HTR-8/SVneo (cell line): Measurements from ENCODE around the gene ARFGAP2.
A peak's percentile ranks its signal among the peaks of the same experiment; 100 is the strongest.
"Not testable (repeated sequence)": the region's sequence is repeated elsewhere in the genome, so short reads cannot be mapped to it uniquely, and the experiment has no call there.

Experiments used
- DNase-seq: peaks from one replicate; pipeline ENCODE4 v3.0.0; 2011; ENCODE audit warnings: low spot score, mixed read lengths; ENCODE audit not compliant: insufficient read length
- FAIRE-seq: peaks from 2 replicates; lab custom pipeline; 2011; peaks lifted over from hg19 to GRCh38; lab: Jason Lieb, UNC

ARFGAP2 gene

DNA sequence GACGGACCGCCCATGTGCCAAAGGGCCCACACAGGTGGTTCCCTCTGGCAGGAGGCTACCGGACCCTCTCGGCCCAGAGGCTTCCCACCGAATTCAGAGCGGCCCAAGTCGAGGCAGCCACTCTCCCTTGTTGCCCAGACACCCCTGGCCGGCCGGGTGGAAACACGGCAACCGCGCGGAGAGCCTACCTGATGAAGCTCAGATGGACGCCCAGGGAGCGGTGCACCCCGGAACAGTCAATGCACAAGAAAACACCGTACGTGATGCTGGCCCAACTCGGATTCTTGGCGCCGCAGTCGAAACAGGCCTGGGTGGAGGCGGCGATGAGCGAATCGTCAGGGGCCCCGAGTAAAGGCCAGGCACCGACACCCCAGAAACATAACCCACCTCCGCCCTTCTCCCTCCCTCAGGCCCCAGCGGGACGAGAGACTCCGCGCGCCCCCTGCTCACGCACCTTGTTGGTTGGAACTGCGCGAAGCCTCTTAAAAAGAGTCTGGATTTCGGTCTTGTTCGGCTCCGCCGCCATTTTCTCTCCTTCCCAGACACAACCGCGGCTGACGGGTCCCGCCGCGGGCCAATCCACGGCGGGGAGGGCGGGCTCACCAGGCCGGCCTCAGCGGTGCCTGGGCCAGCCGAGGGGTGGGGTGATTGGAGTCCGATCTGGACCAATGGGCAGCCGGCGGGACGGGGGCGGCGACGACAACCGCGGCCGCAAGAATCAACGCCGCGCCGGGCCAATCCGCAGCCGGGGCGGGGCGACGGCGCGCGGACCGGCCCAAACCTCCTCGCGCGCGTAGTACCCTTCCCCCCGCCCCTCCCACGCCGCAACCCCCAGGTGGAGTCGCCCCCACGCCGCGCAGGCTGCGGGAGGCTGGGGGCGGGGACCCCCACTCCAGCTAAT, at the start of gene ARFGAP2:
Gene ARFGAP2 (minus strand): TSS at position 552 of the 901 bp plus-strand sequence. CDS start 26 bp downstream, at position 526.
- FAIRE-seq (peak; percentile 98), DNase-seq (peak; percentile 99)

DNA sequence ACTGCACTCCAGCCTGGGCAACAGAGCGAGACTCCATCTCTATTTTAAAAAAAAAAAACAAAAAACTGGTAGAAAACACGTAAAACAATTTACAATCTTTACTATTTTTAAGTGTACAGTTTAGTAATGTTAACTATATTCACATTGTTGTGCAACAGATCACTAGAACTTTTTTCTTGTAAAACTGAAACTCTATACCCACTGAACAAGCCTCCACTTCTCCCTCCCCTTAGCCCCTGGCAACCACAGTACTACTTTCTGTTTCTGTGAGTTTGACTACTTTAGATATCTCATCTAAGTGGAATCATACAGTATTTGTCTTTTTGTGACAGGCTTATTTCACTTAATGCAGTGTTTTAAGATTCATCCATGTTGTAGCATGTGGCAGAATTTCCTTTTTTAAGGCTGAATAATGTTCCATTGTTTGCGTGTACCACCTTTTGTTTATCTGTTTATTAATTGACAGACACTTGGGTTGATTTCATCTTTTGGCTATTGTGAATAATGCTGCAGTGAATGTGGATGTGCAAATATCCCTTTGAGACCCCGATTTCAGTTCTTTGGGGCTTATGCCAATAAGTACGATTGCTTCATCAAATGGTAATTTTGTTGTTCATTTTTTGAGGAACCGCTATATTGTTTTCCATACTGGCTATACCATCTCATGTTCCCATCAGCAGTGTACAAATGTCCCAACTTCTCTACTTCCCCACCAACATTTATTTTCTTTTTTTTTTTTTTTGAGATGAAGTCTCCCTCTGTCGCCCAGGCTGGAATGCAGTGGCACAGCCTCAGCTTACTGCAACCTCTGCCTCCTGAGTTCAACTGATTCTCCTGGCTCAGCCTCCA, 49.1 kb upstream of the ARFGAP2 start:
- DNase-seq (no peak), FAIRE-seq (no peak)

DNA sequence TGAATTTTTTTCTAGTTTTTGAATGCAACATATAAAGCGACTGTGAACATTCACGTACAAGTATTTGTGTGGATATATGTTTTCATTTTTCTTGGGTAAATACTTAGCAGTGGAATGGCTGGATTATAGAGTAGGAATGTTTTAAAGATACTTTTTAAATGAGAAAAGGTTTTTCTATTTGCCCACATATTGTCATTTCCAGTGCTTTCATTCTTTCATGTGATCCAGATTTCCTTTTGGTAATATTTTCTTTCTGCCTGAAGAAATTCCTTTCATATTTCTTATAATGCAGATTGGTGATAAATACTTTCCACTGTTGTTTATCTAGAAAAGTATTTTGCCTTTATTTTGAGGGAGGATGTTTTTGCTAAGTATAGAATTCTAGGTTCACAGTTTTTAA, 46.0 kb upstream of the ARFGAP2 start:
- DNase-seq (no peak), FAIRE-seq (no peak)

- no peak for FAIRE-seq
- peak; percentile 40 for DNase-seq
Observed at GRCh38 chr11:47220401-47220821, 43.7 kb upstream of the ARFGAP2 start.

DNA sequence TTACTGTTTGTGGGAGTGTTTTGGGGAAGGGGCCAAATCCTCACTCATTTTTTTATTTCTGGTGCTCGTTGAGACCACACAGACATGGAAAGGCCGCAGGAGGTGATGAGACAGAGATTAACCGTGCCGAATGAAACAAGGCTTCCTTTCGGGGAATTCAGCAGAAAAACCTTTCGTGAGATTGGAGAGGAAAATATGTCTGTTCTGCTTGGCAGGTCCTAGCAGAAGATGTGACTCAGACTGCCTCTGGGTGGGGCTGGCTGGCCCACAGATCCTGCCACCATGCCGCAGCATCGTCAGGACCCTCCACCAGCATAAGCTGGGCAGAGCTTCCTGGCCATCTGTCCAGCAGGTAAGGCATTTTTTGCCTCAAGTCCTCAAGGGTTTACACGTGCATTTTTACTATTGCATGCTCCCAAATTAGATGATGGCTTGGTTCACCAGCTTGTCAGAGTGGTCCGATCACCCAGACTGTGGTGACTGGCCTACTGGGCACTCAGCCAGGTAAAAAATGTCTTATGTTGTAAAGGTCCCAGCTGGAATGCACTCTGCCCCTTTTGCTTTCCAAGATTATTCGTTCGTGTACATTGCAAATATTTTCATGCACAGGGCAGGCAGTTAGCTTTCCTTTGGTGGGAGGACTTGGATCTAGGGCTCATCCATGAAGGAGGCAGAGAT, 39.6 kb upstream of the ARFGAP2 start:
- DNase-seq: peak; percentile 69
- peak; percentile 46 for FAIRE-seq

DNA sequence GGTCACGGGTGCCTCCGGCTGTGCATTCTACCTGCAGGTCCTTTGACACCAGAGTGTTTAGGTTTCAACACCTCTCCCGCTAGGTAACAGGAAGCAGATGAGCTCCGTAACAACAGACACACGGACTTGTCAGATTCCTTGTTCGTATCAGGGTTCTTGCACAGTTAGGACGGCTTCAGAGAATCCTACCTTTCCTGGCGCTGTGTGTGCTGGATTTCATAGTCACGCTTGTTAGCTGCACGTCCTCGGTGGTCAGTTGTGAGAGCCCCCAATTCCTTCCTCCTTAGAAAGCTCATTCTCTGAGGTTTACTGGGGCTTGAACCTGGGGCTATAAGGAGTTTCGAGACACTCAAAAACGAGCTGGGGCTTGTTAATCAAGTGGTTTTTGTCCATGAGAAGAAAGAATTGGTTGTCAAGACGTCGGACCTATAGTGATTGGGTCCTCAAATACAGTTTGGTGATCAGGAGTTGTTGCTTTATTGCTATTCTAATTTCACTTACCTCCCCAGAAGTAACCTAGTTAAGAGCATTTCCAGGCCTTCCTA, 38.8 kb upstream of the ARFGAP2 start:
- FAIRE-seq: no peak
- no peak for DNase-seq

DNA sequence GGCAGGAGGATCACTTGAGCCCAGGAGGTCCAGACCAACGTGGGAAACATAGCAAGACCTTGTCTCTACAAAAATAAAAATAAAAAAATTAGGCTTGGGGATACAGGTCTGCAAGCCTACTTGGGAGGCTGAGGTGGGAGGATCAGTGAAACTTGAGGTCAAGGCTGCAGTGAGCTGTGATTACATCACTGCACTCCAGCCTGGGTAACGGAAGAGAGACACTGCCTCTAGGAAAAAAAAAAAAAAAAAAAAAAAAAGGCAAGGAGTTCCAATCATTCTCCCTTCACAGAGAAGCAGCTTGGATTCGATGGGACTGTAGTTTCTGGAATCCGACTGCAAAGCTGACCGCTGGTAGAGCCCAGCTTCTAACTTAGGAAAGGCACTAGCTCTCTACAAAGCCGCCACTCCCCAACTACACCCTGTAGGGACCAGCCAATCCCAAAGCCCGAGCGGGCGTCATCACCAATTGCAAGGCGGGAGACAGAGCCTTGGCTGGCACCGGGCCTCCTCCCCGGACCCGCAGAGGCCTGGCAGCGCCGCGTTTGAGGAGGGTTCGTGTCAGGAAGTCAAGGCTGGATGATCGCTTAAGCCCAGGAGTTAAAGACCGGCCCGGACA, 37.4 kb upstream of the ARFGAP2 start:
- DNase-seq (peak; percentile 73), FAIRE-seq (no peak)

DNA sequence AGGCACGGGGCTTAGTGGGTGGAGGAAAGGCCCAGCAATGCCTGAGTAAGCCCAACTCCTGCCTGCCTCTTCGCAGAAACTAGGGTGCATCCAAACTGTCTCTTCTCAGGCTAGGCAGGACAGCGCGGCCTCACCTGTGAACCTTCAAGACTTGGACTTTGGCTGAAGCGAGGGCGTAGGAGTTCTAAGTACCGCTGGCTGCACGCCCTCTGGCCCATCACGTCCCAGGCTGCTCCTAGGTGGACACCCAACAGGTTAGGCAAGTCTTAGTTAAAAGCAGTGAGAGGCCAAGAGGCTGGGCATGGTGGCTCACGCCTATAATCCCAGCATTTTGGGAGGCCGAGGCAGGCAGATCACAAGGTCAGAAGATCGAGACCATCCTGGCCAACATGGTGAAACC, 36.3 kb upstream of the ARFGAP2 start:
- FAIRE-seq (no peak), DNase-seq (no peak)

DNA sequence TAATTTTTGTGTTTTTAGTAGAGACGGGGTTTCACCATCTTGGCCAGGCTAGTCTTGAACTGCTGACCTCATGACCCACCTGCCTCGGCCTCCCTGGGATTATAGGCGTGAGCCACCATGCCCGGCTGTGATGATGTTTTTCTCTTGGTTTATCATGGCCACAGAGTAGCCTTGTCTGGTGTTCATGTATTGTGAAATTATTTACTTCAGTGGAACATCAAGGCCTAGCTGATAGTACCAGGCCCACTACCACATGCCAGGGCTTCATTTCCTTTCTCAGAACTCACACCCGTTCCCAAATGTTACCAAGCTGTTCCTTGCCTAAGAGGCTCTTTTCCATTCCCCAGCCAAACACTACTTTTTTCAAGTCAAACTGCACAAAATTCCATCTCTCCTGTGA, 31.9 kb upstream of the ARFGAP2 start:
- FAIRE-seq: no peak
- DNase-seq: no peak

DNA sequence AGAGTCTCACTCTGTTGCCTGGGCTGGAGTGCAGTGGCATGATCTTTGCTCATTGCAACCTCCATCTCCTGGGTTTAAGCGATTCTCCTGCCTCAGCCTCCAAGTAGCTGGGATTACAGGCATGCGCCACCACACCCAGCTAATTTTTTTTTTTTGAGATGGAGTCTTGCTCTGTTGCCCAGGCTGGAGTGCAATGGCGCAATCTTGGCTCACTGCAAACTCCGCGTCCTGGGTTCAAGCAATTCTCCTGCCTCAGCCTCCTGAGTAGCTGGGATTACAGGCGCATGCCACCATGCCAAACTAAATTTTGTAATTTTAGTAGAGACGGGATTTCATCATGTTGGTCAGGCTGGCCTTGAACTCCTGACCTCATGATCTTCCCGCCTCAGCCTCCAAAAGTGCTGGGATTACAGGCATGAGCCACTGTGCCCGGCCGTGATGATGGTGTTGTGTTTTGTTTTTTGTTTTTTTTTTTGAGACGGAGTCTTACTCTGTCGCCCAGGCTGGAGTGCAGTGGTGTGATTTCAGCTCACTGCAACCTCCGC, 31.4 kb upstream of the ARFGAP2 start:
- FAIRE-seq, DNase-seq: not testable (repeated sequence)

DNA sequence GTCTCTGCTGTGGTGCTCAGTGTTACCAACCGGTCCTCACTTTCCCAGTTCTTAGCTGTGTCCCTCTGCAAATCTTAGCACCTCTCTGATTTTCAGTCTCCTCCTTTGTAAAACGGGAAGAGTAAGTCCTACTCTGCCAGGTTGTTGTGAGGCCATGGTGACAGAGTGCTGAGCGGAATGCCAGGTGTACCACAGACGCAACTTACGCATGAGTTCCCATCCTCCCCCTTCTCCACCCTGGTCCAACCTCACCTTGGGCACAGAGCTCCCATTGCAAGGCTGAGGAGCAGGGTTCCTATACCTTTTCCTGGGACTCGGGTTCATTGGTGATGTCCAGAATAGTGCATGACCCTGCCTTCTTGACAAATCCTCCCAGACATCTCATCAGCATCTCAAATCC, 30.8 kb upstream of the ARFGAP2 start:
- DNase-seq (no peak), FAIRE-seq (no peak)

DNA sequence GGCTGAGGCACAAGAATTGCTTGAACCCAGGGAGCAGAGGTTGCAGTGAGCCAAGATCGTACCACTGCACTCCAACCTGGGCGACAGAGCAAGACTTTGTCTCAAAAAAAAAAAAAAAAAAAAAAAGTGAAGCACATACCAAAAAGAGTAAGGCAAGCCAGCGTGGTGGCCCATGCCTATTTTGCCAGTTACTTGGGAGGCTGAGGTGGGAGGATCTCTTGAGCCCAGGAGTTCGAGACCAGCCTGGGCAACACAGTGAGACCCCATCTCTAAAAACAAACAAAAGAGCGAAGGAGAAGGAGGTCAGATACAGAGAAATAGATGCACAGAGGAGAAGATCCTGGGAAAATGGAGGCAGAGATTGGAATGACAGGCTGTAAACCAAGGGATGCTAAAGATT, 29.9 kb upstream of the ARFGAP2 start:
- not testable (repeated sequence) for DNase-seq, FAIRE-seq

GRCh38 chr11:47204637-47204989, 27.9 kb upstream of the ARFGAP2 start:
- FAIRE-seq: peak; percentile 13
- peak; percentile 64 for DNase-seq

- no peak for FAIRE-seq
- DNase-seq: no peak
Observed at GRCh38 chr11:47202576-47202975, 25.9 kb upstream of the ARFGAP2 start.

GRCh38 chr11:47201015-47201414, 24.3 kb upstream of the ARFGAP2 start:
- no peak for DNase-seq
- FAIRE-seq: no peak

DNA sequence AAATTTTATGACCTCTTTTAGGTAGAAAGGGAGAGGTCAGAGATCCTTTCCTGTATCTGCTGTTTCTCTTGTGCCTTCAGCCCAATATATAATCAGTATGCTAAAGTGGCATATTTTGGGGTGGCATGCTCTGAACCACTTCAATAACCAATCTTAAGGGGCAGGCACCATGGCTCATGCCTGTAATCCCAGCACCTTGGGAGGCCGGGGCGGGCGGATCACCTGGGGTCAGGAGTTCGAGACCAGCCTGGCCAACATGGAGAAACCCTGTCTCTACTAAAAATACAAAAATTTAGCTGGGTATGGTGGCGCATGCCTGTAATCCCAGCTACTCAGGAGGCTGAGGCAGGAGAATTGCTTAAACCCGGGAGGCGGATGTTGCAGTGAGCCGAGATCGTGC, 21.5 kb upstream of the ARFGAP2 start:
- not testable (repeated sequence) for DNase-seq, FAIRE-seq

GRCh38 chr11:47192111-47192510, 15.4 kb upstream of the ARFGAP2 start:
- FAIRE-seq (no peak), DNase-seq (no peak)

DNA sequence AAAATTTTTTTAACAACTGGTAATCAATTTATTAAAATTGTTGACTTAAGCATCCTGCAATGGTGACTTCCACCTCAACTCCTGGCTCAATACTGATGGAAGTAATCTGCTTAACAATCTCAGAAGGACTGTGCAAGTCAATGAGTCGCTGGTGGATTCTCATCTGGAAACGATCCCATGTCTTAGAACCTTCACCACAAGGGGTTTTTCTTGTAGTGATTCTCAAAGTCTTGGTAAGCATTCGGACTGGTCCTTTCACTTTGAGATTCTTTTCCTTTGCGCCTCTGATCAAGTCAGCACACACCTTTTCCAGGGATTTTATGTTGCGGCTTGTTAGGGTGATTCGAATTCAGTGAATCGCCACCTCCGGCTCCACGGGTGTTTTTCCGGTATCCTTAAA, 14.5 kb upstream of the ARFGAP2 start:
- DNase-seq, FAIRE-seq: not testable (repeated sequence)

GRCh38 chr11:47189100-47189834, 12.6 kb upstream of the ARFGAP2 start:
- DNase-seq (peak; percentile 62), FAIRE-seq (peak; percentile 95)
